Stimulated activated CD8-positive, alpha-beta memory T cell treated with anti-CD3 and anti-CD28 coated beads, Interleukin-7, amount 100 ng/mL, for 24 hours (primary cell): ENCODE measurements around the gene TMEM62.

Experiments
- DNase-seq: peaks from one replicate; pipeline ENCODE4 v3.0.0-alpha.2; 2020; ENCODE audit warnings: low read depth

TMEM62 gene

DNA sequence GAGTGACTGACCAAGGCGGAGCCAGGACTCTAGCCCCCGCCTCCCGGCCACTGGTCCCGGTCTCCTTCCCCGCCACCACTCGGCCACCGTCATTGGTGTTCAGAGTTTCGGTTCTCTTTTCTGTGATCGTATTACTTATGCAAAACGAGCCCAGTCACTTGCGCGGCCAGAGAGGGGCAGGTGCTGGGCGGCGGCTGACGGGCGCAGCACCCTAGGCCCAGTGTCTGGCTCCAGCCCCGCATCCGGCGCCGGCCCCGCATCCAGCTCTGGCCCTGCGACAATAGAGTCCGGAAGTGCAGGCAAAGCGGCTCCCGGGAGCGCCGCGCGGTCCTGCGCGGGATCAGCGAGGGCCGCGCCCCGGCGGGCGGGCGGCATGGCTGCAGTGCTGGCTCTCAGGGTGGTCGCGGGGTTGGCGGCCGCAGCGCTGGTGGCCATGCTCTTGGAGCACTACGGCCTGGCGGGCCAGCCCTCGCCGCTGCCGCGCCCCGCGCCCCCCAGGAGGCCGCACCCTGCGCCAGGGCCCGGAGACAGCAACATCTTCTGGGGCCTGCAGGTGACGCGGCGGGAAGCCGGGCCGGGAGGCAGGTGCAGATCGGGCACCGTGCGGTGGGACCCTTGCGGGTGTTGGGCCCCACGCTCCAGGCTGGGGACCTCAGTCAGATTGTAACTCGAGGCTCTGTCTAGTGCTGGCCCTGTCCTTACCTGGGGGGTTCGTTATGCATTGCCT, at the start of gene TMEM62:
TMEM62 (plus strand) TSS at position 157 of the 727 bp plus-strand sequence; CDS start at position 374, 217 bp downstream.
- DNase-seq: peak; percentile 26

DNA sequence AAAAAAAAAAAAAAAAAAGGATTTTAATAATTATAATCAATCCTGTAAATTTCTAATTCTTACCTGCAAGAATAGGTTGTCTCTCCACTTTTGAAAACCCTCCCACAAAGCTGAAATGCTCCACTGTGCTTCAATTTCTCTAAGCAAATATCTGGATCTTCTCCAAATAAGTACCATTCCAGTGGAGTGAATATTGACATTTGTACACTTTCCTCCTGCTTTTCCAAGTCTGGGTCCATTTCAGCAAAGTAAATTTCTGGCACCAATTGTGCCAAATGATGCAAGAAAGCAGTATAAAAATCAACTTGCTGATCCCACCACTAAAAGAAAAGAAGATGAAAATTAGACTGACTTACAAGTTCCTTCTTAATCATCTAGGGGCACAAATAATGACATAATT, 47.5 kb upstream of the TMEM62 start:
- DNase-seq: no peak

DNA sequence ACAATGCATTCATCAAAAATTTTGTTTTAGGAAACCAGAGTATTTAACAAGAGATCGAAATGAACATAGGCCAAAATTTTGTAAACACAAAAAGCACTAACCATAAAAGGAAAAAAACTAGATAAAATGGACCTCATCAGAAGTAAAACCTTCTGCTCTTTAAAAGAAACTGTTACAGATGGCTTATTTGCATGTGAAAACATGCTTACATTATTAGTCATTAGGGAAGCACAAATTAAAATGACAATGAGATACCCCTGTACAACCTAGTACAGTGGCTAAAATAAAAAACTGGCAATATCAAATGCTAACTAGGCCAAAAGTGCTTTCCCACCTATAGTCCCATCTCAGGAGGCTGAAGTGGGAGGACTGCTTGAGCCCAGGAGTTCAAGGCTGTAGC, 46.8 kb upstream of the TMEM62 start:
- DNase-seq: no peak

DNA sequence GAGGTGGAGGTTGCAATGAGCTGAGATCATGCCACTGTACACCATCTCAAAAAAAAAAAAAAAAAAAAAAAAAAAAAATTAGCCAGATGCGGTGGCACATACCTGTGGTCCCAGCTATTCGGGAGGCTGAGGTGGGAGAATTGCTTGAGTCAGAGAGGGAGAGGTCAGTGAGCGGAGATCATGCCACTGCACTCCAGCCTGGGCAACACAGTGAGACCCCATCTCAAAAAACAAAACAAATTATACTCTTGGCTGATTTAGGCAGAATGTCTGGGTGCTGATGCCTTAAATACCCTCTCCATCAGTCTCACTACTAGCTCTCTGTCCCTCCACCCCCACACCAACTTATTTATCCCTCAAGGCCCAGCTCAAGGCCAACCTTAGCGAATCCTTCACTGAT, 41.5 kb upstream of the TMEM62 start:
- no peak for DNase-seq

DNA sequence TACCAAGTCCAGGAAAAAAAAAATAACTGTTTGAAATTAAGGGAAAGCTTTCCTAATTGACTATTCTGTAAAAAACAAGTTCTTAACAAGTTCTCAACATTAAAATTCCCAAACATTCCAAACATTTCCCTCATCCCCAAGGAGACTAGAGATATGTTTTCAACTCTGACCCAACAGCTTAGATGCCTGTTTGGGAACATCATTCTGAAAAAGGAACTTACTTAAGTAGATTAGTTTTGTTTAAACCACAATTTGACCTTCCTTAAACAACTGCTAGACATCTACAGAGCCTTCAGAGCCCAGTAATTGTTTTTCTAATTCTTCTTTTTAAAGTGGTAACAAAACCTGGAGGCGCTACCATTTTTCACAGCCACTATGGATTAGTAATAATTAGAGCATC, 40.4 kb upstream of the TMEM62 start:
- DNase-seq: no peak

DNA sequence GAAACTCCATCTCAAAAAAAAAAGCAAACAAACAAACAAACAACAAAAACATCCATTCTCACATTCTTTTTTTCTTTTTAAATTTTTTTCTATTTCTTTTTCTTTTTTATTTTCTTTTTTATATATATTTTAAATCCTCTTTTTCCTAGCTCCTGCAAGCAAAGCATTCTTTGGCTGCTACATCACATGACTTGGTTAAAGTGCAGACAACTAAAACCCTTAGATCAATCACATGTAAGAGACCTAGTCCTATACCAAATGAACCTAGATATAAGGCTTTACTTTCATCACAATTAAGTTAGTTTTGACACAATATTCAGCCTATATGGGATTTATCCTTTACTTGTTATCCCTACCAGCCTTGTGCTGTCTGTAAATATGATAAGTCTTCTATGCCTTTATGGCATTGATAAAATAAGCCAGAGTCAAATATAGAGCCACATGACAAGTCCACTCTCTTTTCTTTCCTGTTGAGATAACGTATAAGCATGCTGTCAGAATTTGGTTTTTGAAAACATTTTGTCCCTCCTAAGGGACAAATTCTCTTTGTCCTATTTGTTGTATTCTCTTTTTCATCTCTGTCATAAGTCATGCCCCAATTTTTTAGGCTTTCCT, 38.9 kb upstream of the TMEM62 start:
- no peak for DNase-seq

DNA sequence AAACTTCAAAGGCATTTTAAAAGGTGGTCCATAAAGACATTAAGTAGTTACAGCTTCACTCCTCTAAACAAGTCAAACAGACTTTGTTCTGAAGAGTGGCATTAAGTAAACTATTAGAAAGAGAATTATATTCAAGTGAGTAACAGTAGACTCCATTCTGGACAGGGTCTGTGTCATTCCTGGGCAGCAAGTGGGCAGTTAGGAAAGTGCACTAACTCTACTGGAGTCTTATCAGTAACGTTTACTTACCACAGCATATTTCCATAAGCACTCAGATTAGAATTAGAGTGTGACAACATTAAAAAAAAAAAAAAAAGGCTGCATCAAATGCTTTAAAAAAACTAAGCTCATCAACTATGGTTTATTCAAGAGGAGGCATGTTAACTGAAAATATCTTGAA, 38.1 kb upstream of the TMEM62 start:
- DNase-seq: no peak

DNA sequence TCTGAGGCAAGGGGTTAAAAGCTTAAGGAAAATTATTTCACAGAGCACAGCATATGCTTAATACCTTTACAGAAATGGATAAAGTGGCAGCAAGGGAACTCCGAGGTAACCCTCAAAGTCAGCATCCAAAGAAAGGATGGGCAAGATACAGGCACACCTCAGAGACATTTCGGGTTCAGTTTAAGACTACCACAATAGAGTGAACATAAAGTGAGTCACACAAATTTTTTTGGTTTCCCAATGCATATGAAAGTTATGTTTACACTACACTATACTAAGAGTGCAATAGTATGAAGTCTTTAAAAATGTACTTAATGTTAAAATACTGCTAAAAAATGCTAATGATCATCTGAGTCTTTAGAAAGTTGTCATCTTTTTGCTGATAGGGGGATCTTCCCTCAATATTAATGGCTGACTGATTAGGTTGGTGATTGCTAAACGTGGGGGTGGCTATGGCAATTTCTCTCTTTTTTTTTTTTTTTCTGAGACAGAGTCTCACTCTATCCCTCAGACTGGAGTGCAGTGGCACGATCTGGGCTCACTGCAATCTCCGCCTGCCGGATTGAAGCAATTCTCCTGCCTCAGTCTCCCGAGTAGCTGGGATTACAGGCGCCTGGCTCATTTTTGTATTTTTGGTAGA, 37.6 kb upstream of the TMEM62 start:
- DNase-seq: no peak

DNA sequence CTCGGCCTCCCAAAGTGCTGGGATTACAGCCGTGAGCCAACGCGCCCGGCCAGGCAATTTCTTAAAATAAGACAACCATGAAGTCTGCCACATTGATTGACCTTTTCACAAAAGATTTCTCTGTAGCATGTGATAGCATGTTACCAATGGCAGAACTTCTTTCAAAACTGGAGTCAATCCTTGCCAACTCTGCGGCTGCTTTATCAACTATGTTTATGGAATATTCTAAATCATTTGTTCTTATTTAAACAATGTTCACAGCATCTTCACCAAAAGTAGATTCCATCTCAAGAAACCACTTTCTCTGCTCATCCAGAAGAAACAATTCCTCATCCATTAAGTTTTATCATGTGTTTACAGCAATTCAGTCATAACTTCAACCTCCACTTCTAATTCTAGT, 37.0 kb upstream of the TMEM62 start:
- no peak for DNase-seq

DNA sequence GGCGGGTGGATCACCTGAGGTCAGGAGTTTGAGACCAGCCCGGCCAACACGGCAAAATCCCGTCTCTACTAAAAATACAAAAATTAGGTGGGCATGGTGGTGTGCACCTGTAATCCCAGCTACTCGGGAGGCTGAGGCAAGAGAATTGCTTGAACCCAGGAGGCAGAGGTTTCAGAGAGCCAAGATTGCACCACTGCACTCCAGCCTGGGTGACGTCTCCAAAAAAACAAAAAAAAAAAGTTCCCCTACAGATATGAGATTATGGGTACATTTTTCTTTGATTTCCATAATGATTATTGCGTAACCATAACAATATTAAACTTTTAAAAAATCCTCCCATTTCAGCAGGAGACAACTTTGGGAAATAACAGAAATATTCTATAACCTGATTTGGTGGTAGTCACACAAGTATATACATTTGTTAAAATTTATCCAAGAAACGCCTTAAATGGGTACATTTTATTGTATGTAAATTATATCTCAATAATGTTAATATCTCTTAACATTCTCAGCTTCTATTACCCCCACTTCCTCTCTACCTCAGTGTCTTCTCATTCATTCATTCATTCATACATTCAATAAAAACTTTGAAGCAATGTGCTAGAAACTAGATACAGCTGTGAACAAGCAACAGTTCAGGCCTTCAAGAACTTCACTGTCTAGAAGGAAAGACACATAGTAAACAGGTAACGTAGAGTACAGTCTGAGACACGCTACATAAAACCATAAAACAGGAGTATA, 34.1 kb upstream of the TMEM62 start:
- no peak for DNase-seq

DNA sequence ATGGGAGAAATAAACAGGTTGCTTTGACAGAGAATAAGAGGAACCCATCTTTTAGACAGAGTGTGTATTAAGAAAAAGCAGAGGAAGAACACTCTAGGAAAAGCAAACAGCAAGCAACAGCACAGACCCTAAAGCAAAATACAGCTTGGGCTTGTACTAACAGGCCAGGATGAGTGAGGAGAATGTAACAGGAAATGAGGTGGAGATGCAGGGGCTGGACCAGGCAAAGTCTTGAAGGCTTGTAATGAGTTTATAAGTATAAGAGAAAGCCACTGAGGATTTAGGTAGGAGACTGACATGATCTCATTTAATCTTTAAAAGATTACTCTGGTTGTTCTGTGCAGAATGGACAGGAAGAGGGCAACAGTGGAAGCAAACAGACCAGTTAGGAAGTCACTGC, 32.4 kb upstream of the TMEM62 start:
- no peak for DNase-seq

DNA sequence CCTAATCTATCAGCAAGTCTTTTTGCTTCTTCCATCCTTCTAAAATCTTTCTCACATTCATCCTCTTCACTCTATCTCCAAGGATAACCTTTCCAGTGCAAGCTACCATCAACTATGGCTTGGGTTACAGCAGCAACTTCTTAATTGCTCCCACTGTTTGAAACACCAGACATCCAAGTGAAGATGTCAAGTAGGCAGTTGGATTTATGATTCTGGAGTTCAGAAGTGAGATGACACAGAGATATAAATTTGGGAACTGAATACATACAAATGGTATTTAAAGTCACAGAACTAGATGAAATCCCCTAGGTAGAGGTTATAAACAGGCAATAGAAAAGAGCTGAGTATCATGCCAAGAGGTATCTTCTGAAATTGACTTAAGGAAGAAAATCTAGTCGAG, 31.2 kb upstream of the TMEM62 start:
- DNase-seq: no peak

DNA sequence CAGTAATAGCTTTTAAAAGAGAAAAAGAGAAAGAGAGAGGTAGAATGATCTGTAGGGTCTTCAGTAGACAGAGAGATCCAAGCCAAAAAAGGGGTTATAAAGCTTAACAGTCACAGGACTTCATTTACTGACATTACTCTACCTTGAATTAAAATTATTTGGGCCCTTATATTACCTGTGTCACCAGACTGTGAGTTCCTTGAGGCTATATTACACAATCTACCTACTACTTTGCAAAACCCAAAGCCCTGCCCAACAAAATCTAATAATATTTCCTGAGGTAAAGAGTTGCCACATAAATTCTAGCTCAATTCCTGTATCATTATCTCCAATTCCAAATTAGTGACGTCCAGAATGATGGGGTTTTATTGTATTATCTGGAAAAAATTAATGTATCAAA, 29.5 kb upstream of the TMEM62 start:
- no peak for DNase-seq

DNA sequence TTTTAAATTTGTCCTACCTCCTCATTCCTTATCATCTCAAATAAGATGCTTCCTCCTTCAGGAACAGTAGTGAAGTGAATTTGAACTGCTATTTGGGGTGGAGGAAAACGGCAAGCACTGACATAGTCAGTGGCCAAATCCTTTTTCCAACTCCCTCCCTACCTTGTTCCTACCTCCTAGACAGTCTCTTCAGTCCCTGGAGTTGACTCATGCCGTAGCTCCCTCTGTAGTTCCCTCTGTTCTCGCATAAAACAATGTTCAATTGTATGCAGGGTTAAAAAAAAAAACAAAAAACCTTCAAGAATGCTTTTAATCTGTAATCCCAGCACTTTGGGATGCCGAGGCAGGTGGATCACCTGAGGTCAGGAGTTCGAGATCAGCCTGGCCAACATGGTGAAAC, 29.0 kb upstream of the TMEM62 start:
- no peak for DNase-seq

DNA sequence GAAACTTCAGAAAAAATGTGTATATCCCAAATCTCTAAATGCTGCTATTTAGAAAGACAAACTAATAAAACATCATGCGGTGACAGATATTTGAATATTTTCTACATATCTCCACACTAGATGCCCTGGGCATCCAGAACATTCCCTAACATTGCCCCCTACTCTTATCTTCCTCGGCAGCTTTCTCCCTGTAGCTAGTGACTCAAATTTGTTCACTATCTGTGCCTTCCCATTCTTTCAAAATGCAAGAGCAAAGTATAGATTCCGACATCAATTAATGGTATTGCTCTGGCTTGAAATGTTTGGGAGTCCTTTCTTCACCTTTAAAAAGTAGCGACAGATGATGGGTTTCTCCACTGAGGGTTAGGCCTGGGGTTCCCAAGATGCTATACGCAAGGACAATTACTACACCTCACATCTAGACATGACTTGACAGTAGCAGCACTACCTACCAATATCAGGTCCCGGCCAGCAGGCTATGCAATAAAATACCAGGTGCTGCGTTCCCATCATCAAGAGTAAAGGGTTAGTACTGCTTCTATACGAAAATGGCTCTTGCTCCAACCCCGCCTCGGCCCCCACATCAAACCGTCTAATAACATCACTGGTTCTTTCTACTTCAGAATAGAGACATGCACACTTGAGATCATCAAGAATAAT, 28.2 kb upstream of the TMEM62 start:
- no peak for DNase-seq

DNA sequence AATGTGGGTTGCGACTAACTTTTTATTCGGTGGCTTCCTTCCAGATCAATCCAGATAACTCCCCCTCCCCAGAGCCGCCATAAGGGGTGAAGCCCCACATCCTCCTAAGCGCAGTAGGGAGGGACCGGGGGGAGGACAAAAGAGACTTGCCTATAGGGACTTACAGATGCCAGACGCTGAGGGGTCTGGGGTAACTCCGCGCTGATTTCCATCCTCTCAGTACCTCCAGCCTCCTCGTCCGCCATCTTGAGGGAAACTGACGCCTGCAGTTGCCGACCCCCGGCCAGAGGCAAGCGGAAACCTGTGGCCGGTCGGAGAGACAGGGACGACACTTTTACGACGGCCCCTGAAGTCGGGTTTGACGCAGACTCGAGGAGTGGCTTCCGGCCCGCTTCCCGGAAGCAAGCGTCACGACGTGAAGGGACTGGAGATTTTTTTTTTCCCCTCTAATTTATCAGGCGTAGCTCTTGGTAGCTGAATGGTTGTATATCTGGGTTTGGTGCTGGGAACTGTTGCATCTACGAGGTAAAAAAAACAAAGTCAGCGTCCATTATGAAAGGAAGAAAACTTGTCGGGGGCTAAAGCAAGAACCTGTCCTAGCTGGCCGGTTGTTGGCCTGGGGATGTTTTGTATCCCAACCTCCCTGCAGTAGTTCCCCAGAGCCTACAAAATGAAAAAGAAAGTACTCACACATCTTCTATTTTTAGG, 27.5 kb upstream of the TMEM62 start, which contains the start of gene UBR1:
UBR1 (minus strand) TSS at position 261 of the 708 bp plus-strand sequence; CDS start at position 245, 16 bp downstream.
- peak; percentile 79 for DNase-seq

DNA sequence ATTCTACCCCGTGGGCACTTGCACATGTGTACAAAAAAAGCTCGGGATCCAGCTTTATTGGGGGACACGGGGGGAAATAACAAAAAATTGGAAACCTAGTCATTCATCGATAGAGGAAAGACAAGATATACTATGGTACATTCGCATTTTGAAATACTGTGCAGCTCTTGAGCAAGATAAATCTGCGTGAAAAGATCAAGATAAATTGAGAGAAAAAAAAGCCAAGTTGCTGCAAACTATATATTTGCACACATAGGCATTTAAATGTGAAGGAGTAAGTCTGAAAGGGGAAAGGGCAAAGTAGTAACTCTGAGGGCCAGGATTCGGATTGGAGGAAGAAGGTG, 26.9 kb upstream of the TMEM62 start:
- no peak for DNase-seq

DNA sequence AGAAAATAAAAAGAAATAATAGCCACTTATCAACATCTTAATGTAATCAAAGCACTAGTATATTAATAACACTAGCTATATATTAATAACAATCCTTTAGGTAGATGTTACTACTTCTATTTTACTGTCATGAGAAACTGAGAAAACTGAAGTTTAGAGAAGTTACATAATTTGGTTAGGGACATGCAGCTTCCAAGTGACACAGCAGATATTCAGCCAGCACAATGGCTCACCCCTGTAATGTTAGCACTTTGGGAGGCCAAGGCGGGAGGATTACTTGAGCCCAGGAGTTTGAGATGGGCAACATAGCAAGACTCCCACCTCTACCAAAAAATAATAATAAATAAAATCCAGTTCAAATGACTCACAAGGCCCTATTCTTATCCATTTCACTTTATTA, 25.6 kb upstream of the TMEM62 start:
- DNase-seq: no peak

DNA sequence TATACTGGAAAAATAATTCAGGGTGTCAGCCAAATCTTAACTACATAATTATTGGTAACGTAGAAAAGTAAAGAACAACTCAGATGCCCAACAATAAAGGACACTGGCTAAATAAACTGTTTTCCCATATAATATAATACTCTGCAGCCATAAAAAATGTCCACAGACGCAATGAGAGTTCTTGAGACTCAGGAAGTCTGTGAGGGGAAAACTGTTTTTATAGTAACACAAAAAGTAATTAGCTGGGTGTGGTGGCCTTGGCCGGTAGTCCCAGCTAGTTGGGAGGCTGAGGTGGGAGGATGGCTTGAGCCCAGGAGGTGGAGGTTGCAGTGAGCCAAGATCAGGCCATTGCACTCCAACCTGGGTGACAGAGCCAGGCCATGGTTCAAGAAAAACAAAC, 22.0 kb upstream of the TMEM62 start:
- no peak for DNase-seq

DNA sequence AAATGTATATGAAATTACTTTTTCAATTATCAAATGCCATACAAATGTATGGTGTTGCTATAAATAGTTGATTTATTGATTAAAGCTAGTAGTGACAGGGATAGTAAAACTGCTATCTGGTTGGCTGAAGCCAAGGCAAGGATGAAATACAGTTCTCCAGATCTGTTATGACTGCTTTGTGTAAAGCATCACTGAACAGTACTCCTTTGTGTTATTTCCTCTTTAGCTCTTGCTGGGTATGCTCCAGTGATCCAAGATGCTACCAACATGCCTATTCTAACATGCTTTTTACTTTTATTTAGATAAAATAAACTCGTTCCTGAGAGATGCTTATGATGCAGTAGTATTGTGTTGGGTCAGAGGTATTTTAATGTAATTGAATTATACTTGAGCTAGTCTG, 15.1 kb upstream of the TMEM62 start:
- DNase-seq: no peak

DNA sequence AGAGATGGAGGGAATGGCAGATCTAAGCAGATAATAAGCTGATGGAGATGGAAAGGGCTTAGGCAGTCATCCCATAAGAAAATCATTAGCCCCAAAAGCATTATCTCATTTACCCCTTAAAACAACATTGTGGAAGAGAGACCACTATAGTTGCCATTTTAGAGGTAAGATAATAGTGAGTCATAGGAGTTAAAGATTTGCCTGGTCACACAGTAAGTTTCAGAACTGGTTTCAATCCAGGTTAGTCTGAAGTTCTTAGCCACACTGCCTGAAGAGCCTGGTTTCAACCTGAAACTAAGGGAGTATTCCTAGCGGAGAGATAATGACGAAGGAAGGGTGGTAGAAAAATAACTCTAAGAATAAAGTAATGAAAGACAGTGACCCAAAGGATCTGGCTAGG, 14.6 kb upstream of the TMEM62 start:
- no peak for DNase-seq

DNA sequence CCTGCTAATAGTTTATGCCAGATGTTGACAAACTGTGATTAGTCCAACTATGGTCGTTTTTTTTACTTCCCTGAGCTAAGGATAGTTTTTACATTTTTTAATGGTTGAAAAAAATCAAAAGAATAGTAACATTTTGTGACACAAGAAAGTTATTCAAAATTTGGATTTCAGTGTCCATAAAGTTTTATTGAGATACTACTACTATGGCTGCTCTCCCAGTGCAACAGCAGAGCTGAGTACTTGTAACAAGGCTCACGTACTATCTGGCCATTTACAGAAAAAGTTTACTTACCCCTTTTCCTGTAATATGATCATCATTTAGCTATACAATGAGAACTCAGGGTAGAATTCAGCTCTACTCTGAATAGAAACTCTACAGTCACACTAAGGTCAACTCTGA, 11.5 kb upstream of the TMEM62 start:
- DNase-seq: no peak
